ENCODE measurements around the gene SLC6A9. TPM values are rescaled to one million over a fixed set of nuclear protein-coding genes. Genes with fewer than 3 reads are reported as not detected.

SLC6A9 gene
- polyA plus RNA-seq, 5 donors: 11.3 to 17.1 (median 12.6) TPM

DNA sequence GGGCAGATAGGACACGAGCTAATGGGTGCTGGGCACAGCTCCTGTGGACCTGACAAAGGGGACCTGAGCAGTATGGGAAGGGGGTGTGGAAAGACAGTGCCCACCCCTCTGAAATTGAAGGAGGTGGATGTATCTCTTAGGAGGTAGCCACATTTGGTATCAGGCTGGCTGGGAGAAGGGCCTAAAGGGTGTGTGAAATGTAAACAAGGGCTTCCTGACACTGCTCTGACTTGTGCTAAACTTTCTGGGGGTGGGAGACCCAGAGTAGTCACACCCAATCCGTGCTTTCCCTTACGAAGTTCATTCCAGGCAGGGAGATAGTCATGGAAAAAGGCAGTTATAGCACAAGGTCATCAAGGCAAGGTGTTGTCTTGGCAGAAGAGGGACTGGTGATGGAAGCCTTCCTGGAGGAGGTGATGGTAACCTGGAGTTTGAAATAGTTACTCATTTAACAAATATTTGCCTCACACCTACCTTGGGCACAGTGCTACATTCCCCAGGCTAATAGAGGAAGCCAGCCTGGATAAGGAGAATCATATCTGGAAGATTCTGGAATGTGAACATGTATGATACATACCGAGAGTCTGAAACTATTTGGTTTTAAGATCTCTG is 45.2 kb downstream of the SLC6A9 start:
- no peak for DNase-seq

DNA sequence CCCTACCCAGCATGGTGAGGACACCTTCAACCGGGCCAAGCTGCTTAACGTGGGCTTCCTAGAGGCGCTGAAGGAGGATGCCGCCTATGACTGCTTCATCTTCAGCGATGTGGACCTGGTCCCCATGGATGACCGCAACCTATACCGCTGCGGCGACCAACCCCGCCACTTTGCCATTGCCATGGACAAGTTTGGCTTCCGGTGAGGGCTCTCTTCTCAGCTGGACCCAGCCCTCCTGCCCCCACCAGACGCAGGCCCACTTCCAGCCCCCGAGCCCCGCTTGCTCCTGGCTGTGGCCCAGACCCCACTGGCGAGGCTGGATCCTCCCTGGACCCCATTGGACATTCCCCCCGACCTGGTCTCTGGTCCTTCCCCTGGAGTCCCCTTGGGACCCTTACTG is 46.4 kb downstream of the SLC6A9 start:
- DNase-seq: no peak

DNA sequence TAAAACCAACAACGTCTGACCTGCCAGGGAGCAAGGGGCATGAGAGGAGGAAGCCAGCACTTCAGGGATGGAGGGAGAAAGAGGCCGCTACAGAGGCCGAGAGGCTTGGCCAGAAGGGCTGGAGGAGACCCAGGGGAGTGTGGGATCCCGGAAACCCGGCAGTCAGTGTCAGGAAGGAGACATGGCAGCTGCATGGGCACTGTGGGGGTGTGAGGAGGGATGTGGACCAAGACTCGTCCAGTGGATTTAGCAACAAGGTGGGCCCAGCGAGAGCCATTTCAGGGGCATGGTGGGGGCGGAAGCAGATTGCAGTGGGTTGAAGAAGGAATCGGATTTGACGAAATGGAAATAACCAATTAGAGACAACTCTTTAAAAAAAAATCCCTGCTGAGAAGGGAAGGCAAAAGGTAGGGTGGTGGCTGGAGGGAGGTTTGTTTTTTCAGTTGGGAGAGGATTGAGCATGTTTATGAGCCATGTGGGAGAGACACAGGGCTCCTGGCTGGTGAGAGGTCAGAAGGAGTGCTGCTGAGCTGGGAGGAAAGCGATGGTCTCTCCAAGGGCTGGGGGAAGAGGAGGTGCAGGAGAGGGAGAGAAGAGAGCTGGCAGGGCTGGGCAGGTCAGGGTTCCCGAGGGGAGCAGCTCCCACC is 47.9 kb downstream of the SLC6A9 start:
- no peak for DNase-seq

DNA sequence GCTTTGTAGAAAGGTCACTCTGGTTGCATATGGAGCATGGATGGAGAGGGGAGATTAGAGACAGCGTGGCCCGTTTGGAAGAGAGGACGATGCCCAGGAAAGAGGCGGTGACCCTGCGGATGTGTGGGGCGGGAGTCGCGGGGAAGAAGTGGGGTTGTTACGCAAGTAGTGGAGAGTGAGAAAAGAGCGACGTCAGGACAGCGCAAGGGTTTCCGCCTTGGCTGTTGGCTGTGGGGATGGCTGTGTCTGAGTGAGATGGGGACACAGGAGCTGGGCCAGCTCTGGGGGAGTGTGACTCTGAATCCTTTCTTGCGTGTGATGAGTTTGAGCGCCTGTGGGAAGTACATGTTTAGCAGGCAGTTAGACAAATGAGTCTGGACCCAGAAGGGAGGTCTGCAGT is 48.5 kb downstream of the SLC6A9 start:
- DNase-seq: no peak

DNA sequence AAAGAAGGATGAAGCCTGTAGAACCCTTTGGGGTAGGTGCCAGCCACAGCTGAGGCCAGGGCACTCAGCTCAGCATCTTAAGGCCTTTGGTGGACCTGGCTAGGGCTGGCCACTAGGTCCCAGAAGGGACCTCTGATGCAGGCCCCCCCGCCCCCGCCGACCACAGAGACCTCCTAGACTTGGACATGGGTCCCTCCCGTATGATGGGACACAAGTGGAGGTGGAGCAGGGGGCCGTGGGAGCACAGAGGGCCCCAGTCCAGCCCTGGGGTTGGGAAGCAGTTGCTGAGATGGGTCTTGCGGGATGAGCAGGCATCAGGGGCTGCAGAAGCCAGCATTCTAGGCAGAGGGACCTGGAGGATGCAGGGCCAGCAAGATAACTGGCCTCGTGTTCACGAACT is 49.0 kb downstream of the SLC6A9 start:
- DNase-seq: no peak

DNA sequence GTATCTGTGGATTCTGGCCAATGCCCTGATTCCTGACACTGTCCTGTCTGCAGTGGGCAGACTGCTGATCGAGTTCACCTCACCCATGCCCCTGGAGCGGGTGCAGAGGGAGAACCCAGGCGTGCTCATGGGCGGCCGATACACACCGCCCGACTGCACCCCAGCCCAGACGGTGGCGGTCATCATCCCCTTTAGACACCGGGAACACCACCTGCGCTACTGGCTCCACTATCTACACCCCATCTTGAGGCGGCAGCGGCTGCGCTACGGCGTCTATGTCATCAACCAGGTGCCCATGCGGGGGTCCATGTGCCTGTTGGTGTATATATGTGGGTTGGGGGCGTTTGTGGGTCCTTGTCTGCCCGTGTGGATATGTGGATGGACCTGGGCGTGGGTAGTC is 49.6 kb downstream of the SLC6A9 start:
- no peak for DNase-seq

DNA sequence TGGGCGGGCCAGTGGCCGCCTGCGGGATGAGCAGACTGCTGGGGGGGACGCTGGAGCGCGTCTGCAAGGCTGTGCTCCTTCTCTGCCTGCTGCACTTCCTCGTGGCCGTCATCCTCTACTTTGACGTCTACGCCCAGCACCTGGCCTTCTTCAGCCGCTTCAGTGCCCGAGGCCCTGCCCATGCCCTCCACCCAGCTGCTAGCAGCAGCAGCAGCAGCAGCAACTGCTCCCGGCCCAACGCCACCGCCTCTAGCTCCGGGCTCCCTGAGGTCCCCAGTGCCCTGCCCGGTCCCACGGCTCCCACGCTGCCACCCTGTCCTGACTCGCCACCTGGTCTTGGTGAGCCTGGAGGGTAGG is 50.1 kb downstream of the SLC6A9 start:
- no peak for DNase-seq

DNA sequence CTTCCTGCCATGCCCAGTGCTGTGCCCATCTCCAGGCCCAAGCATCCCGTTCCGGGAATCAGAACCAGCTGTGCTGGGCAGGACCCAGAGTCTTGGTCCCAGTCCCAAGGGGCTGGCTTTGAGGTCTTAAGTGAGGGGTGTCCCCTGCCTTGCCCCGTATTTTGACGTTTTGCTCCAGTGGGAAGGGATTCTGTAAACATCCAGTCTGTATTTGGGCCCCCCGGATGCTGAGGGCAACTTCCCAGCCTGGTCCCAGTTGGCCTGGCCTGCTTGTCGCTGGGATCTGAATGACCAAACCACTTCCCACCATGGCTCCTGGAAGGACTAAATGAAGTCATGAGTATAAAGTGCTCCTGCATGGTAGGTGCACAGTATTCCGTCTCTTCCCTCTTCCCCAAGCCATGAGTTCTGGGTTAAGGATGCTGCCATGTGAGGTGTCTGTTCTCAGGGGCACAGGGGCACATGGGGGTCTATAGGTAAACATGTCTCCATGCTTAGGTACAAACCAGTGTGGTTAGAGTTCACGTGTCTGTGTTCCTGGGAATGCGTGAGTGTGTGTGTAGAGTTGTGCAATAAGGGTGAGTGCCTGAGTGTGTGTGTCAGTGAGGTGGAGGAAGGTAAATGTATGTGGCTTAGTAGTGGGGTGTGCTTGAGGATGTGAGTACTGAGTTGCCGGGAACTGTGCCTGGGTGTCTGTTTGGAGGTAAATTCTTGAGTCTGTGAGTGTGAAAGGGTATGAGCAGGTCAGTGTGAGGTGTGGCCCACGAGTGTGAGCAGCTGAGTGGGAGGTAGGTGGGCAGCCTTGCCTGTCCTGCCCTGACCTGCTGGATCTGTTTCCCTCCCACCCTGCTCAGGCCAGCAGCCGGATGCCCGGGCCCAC is 50.8 kb downstream of the SLC6A9 start:
- DNase-seq: no peak

DNA sequence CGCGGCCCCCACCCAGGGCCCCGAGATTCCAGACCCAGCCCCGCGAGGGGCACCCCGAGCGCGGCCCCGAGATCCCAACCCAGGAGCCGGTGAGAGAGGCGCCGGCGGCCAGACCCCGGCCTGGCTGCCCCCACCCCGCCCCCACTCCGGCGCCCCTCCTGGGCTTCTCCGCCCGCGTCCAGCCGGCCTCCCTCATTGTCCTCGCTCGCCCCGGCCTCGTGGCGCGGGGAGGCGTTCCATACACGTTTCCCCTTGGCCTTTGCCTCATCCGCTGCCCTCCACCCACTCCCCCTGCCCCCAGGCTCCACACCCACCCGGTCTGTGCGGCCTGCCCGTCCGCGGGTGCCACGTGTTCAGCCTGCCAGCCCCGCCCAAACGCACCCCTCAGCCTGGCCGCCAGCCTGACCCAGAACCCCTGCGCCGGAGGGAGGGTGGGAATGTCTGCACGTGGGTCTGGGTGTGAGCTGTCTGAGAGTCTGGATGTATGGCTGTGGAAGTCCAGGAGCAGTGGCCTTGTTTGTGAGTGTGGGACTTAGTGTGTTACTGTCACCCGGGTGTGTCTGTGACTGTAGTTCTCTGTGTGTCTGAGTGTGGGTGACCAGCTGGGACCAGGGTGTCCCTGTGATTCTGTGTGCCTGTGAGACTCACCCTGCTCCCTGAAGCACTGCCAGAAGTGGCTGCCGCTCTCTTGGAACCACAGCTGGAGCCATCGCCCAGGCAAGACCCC is 51.6 kb downstream of the SLC6A9 start:
- DNase-seq: peak in 1 of 2 donors; percentile 30

DNA sequence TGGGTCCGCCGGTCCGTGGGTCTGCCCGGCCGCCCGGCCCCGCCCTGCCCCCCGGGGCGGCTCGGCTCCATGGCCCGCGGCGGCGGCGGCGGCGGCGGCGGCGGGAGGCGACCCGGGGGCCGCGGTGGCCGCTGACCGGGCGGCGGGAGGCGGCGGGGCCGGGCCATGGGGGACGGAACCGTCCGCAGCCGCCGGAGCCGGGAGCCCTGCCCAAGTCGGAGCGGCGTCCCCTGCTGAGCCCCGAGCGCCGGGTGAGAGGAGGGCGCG is 52.1 kb downstream of the SLC6A9 start:
- no peak for DNase-seq

DNA sequence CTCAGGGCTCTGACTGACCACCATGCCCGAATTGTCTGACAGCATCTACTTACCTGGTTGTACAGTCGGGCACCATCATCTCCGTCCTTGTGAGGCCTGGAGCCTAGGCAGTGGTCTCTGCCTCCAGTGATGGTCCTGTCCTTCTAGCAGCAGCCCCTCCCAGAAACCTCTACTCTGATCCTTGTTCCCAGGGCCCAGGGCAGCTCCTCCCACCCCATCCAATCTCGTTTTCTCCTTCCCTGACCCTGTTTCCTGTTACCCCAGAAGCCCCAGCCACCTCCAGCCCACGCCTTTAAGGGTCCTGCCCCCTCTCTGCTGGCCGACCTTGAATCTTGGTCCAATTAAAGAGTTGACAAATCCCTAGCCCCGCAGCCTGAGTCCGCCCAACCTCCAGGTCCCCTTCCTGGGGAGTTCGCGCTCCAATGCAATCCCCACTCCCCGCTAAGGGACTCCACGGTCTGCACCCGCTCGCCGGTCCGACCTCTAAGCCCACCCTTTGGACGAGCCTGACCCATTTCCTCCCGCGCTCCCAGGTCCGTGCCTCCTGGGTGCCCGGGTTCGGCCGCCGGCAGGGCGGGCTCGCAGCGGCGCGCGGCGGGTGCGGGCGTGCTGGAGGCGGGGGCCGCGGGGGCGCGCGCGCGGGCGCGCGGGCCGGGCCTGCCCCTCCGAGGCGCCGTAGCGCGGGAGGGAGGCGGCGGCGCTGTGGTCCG is 52.6 kb downstream of the SLC6A9 start, which contains the start of gene B4GALT2:
TSS of gene B4GALT2 (plus strand) at position 660 of the 710 bp plus-strand sequence. CDS start 1,951 bp downstream, outside the sequence.
- DNase-seq: no peak

DNA sequence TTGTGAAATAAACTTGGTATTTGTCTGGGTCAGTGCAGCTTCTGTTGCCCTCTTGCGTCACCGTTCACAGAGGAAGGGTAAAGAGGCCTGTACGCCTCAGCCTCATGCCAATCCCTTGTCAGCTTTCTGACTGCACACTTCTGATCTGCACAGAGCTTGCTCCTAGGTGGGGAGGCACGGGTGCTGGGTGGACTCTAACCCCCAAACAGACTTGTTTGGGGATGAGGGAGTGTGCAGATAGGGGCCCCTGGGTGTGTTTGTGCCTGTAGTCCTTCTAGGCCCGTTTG is 53.1 kb downstream of the SLC6A9 start:
- no peak for DNase-seq

DNA sequence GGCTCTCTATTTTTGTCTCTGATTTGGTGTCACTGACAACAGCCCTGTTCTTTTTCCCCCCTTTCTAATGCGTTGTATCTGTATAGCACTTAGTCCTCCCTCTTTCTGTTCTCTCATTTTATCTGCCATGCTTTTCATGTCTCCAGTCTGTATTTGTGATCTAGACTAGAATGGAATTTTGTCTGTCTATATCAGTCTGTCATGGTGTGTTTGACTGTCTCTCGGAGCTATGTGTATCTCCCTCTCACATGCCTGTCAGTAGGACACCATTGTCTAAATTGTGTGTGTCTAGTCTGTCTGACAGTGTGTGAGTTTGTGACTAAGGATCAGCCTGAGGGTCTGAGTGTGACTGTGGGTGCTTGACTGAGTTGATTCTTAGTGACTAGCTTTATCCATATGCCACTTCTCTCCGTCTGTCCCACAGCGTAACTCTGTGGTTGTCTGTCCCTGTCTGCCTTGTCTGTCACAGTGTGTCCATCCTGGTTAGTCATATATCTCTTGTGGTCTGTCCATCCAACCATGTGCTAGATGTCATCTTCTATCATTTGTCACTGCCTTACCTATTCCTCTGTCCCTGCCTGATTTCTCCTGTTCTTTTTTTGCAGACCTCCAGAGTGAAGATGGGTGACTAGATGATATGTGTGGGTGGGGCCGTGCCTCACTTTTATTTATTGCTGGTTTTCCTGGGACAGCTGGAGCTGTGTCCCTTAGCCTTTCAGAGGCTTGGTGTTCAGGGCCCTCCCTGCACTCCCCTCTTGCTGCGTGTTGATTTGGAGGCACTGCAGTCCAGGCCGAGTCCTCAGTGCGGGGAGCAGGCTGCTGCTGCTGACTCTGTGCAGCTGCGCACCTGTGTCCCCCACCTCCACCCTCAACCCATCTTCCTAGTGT is 53.6 kb downstream of the SLC6A9 start:
- no peak for DNase-seq

DNA sequence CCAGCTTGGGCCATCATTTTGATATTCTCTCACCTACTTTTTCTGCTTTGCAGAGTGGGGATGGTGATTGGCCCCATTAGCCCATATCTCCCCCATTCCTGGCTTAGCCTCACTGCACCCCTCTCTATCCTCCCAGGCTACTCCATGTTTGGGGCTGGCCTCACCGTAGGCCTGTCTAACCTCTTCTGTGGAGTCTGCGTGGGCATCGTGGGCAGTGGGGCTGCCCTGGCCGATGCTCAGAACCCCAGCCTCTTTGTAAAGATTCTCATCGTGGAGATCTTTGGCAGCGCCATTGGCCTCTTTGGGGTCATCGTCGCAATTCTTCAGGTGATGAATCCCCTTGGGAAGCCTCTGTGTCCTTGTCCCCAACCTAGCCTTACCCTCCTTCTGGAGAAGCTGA is 54.4 kb downstream of the SLC6A9 start:
- DNase-seq: no peak

DNA sequence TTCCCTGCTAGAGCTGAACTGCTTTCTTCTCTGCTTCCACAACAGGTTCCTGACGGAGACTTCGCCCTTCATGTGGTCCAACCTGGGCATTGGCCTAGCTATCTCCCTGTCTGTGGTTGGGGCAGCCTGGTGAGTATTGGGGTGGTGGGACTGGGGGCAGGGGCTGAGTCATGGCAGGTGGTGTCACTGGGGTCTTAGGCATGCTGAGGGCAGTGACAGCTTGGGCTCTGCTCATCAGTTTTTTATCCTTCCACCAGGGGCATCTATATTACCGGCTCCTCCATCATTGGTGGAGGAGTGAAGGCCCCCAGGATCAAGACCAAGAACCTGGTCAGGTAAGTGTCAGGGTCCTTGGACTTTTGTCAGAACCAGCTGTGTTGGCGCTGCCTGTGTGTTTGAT is 55.2 kb downstream of the SLC6A9 start:
- DNase-seq: no peak

DNA sequence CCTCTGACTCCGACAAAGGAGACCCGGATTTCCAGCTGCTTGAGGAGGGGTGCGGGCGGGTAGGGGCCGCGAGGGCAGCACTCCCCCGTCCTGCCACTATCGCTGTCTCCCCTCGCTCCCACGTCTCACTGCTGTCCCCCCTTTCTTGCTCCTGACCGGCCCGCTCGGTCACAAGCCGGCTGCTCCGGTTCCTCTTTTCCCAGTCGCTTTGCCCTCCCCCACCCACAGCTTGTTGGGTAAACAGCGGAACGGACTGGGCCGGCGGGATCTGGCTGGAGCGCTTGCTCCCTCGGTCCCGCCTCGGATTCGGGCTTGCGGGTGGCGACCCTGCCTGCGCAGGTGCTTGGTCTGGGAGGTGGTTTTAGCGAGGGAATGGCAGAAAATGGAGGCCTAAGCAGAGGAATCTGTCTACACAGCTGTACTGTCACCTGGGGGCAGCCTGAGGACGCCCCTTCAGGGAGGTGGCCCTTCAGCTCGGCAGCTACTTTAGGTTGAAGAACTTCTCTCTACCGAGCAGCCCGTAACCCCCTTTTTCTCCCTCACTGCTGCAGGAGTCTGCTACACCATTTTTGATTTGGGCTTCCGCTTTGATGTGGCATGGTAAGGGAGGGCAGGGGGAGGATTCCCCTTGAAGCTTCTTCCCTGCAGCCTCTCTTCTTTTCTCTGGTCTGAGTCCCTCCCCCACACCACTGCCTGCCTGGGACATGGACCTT is 55.9 kb downstream of the SLC6A9 start:
- DNase-seq: no peak

DNA sequence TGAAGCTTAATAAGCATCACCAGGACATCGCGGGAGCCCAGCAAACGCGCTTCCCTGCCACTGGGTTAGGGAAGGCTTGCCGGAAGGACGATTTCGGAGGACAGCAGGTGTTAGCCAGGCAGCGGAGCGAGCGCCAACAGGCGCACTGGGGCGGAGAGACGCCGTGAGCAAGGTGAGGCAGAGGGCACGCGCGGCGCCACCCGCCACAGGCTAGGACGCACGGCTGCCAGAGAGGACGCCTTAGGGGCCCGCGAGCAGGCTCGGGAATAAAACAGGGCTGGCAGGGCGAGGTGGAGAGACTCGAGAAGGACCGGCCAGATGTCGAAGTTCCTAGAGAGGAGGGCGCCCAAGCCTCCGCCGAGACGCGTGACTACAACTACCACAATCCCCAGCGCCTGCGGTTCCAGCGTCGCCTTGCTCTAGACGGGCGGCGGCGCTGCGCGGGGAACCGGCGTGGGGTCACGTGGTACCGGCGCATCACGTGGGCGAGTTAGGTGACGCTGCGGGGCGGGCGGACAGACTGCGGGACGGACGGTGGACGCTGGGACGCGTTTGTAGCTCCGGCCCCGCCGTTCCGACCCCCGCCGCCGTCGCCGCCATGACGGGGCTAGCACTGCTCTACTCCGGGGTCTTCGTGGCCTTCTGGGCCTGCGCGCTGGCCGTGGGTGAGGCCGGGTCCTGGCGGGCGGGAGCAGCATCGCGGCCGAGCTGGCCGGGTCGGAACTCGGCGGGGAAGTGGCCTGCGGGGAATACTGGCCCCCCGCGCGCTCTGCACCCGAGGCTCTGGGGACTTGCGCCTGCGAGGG is 56.6 kb downstream of the SLC6A9 start, which contains the start of gene ATP6V0B:
TSS of gene ATP6V0B (plus strand) at position 518 of the 806 bp plus-strand sequence. CDS start at position 599, 81 bp downstream.
- DNase-seq: peak; percentile 89 to 90

DNA sequence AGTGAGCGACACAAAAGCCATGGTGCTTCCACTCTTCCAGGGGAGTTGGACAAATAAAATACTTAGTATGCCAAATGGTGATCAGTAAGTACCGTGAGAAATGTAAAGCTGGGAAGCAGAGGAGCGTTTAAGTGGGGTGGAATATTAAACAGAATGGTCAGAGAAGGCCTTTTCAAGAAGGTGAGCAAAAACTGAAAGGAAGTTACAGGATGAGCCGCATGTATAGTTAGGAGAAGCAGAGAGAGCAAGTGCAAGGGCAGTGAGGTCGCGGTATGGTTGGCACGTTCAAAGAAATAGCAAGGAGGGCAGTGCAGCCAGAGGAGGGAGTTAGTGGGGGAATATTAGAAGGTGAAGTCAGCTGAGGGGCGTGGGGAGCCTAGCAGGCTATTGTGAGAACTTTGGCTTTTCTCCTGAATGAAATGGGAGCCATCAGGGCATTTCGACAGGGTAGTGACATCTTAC is 57.2 kb downstream of the SLC6A9 start:
- no peak for DNase-seq

DNA sequence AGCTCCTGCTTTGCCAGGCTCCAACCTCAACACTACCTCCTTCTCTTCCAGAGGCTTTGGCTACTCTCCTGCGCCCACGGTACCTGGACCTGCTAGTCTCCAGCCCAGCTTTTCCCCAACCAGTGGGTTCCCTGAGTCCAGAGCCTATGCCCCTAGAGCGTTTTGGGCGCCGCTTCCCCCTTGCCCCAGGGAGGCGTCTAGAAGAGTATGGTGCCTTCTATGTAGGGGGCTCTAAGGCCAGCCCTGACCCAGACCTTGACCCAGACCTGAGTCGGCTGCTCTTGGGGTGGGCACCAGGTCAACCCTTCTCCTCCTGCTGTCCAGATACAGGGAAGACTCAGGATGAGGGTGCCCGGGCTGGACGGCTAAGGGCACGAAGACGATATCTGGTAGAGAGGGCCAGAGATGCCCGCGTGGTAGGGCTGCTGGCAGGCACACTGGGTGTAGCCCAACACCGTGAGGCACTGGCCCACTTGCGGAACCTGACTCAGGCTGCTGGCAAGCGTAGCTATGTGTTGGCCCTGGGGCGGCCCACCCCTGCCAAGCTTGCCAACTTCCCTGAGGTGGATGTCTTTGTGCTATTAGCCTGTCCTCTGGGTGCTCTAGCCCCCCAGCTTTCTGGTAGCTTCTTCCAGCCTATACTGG is 59.8 kb downstream of the SLC6A9 start:
- DNase-seq: no peak

Data from right lung (tissue), 5 donors.